HG02763 (cell line): Measurements from ENCODE around the gene DLGAP5.

ENCODE experiments used
- ATAC-seq: cut with Tn5 transposase; IDR thresholded peaks from one replicate; pipeline ENCODE4 v1.9.1; 2021; ENCODE audit warnings: mild to moderate bottlenecking, moderate library complexity; ENCODE audit not compliant: unreplicated experiment

The DLGAP5 gene

DNA sequence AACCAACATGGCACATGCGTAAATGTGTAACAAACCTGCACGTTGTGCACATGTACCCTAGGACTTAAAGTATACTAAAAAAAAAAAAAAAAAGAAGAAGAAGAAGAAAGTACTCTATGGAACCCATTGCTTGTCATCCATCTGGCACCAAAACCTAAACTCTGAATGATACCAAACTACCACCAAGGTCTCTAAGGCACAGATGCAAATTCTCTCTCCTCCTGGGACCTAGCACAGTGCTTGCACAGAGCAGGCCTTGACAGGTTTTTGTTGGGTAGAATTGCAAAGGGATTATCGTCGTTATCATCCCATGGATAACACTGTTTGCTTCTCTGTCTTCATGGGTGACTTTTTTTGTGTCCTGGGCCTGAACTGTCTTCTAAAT, 75.5 kb downstream of the DLGAP5 start:
- no peak for ATAC-seq

- ATAC-seq: no peak
Observed at GRCh38 chr14:55115460-55115859, 75.9 kb downstream of the DLGAP5 start.

DNA sequence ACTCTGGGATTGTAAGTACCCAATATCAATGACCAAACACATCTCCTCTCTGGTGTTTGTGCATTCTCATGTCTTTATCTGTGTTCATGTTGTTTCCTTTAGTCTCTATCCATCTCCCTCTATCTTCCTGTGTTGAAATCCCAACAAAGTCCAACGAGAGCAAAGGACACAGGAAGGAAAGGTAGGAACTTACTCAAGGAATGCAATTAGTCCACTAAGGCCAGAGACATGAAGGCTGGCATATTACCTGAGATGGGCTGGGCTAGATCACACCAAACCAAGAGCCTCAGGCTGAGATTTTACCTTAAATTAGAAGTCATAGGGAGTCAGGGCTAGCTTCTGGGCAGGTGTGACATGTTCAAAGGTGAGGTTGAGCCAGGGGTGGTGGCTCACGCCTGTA, 76.7 kb downstream of the DLGAP5 start:
- no peak for ATAC-seq

GRCh38 chr14:55111122-55111708, 80.2 kb downstream of the DLGAP5 start:
- ATAC-seq: no peak

- ATAC-seq: no peak
Observed at GRCh38 chr14:55109836-55110235, 81.5 kb downstream of the DLGAP5 start.

DNA sequence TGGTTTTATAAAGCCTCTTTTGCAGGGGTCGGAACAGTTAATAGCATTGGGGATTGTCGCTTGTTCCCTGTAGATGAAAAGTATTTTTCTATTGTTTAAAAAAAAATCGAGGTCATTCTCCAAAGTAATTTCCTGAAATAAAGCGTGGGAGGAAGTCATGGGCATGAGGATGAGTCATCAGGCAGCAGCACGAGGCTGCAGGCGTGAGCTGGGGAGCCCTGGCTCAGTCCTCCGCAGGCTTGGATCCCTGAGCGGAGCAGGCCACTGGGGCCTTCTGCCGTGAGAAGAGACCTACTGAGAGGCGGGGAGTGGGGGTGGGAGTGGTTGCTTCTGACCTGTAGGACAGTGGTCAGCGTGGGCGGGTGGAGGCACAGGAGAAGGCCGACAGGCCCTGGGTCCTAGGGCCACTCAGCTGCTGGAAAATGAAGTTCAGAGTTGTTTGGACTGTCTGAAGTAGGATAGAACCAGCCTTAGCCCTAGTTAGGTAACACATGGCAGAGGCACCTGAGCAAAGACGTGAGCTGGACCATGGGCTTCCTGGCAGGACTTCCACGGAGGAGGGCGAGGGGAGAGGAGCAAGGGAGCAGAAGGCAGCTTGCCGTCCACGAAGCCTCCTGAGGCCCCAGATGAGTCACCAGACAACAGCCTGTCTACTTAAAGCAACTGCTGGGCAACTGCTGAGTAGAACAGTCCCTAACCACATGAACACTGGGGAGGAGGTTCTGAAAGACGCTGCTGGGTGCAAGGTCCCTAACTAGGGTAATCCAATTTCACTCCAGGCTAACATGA, 83.4 kb downstream of the DLGAP5 start:
- no peak for ATAC-seq

GRCh38 chr14:55105991-55106390, 85.4 kb downstream of the DLGAP5 start:
- no peak for ATAC-seq

DNA sequence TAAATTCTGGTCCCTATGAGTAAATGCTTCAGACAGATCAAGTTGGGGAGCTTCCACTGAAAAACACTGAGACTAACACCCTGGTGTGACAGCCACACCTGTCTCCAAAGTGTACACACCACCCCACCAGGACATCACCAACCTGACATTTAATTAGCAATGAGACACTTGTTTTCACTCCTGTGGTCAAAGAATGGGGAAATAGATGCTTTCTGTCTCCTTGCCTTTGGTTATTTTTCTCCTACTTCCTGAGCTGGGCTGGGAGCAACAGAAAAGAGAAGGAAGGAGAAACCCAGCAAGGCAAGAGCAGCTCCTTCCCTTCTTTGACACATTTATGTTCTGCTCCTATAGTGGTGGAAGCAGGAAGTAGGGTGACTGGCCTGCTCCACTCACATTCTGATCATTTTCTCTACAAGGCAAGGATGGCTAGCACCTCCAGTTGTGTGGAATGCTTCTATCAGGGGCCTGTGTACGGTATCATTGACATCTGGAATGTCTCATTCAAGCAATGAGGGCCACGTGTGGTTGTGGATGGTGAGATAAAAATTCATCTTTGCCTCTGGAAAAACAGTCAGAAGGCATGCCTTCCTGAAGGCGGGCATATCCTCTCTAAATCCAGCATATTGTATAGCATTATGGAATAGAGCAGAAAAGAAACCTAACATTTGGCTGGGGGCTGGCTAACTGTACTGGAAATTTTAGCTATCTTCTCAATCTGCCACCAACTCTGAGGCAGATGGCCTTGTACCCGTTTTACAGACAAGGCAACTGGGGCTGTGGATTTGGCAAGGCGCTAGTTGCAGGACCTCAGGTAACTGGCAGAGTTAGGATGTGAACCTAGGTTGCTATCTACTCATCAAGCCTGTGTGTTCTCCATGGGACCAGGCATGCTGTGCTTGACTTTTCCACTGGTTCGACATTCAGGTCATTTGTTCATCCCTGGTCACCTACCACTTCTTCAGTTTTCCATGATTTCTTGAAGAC, 87.1 kb downstream of the DLGAP5 start:
- ATAC-seq: no peak

DNA sequence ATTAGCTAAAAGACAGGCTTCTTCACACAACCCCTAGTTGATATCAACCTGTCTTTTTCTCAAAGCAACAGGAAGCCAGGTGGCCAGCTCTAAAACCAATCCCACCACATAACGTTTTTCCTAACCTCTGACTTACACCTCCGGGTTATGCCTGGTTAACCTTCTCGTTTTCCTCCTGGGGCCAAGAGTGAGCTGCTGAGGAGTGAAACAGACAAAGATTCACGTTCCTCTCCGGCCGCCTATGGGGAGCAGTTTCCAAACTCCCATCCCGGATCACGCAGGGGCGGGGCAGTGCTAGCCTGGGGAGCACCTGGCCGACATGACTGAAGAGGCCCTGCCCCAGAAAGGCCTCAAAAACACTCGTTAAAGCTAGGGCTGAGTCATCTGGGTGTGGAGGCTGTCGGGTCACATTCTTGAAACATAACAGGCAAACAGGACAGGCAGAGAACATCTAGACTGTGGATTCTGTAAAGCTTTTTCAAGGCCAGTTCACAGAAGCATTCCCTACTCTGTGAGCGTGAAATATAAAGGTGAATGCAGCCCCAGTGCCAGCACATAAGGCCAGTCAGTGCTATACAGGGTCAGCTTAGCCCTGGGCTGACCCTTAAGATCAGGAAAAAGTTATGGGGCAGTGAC, 88.3 kb downstream of the DLGAP5 start:
- peak; percentile 39 for ATAC-seq

- ATAC-seq: peak; percentile 66
Observed at GRCh38 chr14:55102141-55102621, 89.2 kb downstream of the DLGAP5 start.

- ATAC-seq: no peak
Observed at GRCh38 chr14:55101698-55102097, 89.7 kb downstream of the DLGAP5 start.

GRCh38 chr14:55099756-55100155, 91.6 kb downstream of the DLGAP5 start:
- ATAC-seq: no peak

- ATAC-seq: no peak
Observed at GRCh38 chr14:55098561-55098898, 92.9 kb downstream of the DLGAP5 start.
